ENCODE data around the gene CDC6.

The CDC6 gene

DNA sequence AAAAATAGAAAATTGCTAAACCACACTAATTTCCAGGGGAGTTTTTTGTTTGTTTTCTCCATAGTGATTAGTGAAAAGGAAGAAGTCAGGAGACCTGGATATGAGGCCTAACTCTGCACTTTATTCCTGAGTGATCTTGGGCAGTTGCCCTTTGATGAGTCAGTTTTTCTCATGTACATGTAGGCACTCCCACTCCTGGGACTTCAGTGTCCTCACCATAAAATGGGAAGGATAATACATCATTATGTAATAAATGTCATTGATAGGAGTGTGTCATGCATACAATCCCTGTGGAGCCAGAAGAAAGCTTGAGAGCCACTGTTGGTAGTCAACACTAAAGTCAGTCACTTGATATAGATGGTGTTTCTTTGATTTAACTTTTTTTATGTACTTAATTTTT lies 36.1 kb upstream of the CDC6 start:
- Histone ChIP-seq H3K36me3 (ENCODE audit: control insufficient read depth in 2 of 2, insufficient read depth in 1 of 2, low read length in 2 of 2) (peaks cover 5 to 7% of the 10 kb centered on the region in 2 experiments), H3K9me3 (ENCODE audit: control insufficient read depth, insufficient read depth, low read depth, low read length) (no peaks in the 10 kb centered on the region), H3K4me3 (ENCODE audit: low read depth, low read length) (no peak overlapping the region), H3K27ac (ENCODE audit: extremely low read depth, low read depth, low read length) (no peak overlapping the region), H3K4me1 (ENCODE audit: control insufficient read depth, insufficient read depth, low read length) (peaks cover 13% of the 10 kb centered on the region)
- ChIA-PET POLR2A (no interaction called here), CTCF (interaction anchor here (0.6 to 1.4 kb wide), 4 partner anchors 8 to 1562 kb away, joined by 3 to 5 read pairs (median 3); no protein-coding TSS in a partner anchor)
- TF ChIP-seq ZNF626 (tag by site-specific recombination; IDR thresholded peaks at IDR 0.05) (no peak), ZNF449 (tag by site-specific recombination; IDR thresholded peaks at IDR 0.05) (no peak), ZBTB8A (tag by site-specific recombination; IDR thresholded peaks at IDR 0.05) (peak; percentile 37), INSM2 (tag by site-specific recombination; IDR thresholded peaks at IDR 0.05) (peak; percentile 79; the same call in 1 of the 2 replicates), TCF7L2 (IDR thresholded peaks at IDR 0.05; ENCODE audit: borderline replicate concordance, low read depth, low read length) (peak; percentile 45; the same call in 1 of the 2 replicates), SP7 (tag by site-specific recombination; IDR thresholded peaks at IDR 0.05) (peak; percentile 95), PRDM6 (tag by site-specific recombination; IDR thresholded peaks at IDR 0.05) (peak; percentile 93), ZNF423 (tag by site-specific recombination; IDR thresholded peaks at IDR 0.05) (no peak), EGR2 (tag by site-specific recombination; IDR thresholded peaks at IDR 0.05; ENCODE audit: low read depth) (no peak), YY2 (tag by site-specific recombination; IDR thresholded peaks at IDR 0.05) (no peak), ZNF76 (tag by site-specific recombination; IDR thresholded peaks at IDR 0.05; ENCODE audit: borderline replicate concordance, low read depth) (no peak), ZSCAN18 (tag by site-specific recombination; IDR thresholded peaks at IDR 0.05) (no peak), ZNF514 (tag by site-specific recombination; IDR thresholded peaks at IDR 0.05) (no peak), TSHZ1 (tag by site-specific recombination; IDR thresholded peaks at IDR 0.05; ENCODE audit: borderline replicate concordance) (peak; percentile 85), GLI2 (tag by site-specific recombination; IDR thresholded peaks at IDR 0.05; ENCODE audit: borderline replicate concordance, low read depth) (peak; percentile 33; the same call in 1 of the 2 replicates), PRDM2 (tag by site-specific recombination; IDR thresholded peaks at IDR 0.05; ENCODE audit: borderline replicate concordance) (no peak), GLIS2 (tag by site-specific recombination; IDR thresholded peaks at IDR 0.05) (no peak), OSR2 (tag by site-specific recombination; IDR thresholded peaks at IDR 0.05) (peak; percentile 94), ZSCAN16 (tag by site-specific recombination; IDR thresholded peaks at IDR 0.05) (no peak), ZNF660 (tag by site-specific recombination; IDR thresholded peaks at IDR 0.05) (peak; percentile 96)
- TF ChIP-seq, protein P1, sequence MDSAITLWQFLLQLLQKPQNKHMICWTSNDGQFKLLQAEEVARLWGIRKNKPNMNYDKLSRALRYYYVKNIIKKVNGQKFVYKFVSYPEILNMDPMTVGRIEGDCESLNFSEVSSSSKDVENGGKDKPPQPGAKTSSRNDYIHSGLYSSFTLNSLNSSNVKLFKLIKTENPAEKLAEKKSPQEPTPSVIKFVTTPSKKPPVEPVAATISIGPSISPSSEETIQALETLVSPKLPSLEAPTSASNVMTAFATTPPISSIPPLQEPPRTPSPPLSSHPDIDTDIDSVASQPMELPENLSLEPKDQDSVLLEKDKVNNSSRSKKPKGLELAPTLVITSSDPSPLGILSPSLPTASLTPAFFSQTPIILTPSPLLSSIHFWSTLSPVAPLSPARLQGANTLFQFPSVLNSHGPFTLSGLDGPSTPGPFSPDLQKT (IDR thresholded peaks at IDR 0.05; ENCODE audit: borderline replicate concordance, low read depth, low read length): no peak

All from HEK293 (cell line).